HG02852 (cell line): ENCODE results near the gene COL4A2.
"Not testable (repeated sequence)": the region's sequence is repeated elsewhere in the genome, so short reads cannot be mapped to it uniquely, and the experiment has no call there.

Source experiments
- ATAC-seq: cut with Tn5 transposase; IDR thresholded peaks from one replicate; pipeline ENCODE4 v1.9.1; 2021; ENCODE audit warnings: mild to moderate bottlenecking, moderate library complexity; ENCODE audit not compliant: unreplicated experiment

Gene COL4A2

DNA sequence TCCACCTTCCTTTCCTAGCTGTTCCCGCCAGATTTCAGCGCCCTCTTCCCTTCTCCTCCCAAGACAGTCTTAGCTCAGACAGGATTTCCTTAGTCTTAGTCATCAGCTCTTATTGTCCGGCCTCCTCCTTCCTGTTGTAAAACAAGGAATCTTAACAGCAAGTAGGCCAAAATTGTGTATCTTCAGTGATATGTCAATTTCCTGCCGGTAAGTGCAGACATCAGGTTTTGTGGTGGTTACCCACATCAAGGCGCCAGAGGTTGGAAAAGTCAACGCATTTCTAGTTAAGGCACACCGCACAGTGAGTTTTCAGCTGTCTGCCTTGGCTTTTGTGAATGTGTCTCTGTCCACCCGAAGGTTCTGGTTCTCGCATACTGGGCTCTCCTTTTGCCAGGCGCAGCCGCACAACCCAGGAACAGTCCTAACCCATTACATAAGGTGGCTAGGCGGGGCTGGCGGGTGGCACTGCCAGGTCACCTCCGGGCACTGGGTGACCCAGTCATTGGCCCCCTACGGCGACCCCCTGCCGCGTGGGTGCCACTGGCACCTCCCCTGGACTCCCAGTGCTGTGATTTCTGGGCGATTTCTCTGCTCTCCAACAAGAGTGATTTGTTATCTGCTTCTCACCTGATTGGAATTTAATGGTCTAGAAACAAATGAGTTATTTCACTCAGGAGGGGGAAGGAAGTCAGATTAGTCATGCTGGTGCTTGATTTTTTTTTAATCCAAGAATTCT is 12.9 kb downstream of the COL4A2 start:
- no peak for ATAC-seq

DNA sequence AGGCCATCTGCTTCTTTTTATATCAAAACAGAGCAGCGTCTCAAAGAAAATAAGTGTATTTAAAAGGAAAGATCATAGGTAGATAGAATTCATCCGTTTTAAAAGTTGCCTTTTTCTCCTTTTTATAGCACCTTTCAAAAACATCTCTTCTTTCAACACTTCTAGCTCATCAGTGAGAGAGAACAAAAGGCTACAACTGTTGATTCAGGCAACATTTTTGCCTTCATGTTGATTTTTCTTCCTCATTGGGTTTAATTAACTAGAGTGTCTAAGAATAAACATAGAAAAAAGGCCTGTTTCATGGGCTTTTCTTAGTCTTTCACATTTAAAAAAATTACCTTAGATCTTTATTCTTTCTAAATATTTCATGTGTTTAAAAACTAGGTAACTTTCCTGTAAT is 13.6 kb downstream of the COL4A2 start:
- ATAC-seq, result no peak

DNA sequence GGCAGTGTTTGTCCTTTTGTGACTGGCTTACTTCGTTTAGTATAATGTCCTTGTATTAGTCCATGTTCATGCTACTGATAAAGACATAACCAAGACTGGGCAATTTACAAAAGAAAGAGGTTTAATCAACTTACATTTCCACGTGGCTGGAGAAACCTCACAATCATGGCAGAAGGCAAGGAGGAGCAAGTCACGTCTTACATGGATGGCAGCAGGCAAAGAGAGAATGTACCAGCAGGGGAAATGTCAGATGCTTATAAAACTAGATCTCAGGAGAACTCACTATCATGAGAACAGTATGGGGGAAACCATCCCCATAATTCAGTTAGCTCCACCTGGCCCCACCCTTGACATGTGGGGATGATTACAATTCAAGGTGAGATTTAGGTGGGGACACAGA is 14.5 kb downstream of the COL4A2 start:
- ATAC-seq, result not testable (repeated sequence)

DNA sequence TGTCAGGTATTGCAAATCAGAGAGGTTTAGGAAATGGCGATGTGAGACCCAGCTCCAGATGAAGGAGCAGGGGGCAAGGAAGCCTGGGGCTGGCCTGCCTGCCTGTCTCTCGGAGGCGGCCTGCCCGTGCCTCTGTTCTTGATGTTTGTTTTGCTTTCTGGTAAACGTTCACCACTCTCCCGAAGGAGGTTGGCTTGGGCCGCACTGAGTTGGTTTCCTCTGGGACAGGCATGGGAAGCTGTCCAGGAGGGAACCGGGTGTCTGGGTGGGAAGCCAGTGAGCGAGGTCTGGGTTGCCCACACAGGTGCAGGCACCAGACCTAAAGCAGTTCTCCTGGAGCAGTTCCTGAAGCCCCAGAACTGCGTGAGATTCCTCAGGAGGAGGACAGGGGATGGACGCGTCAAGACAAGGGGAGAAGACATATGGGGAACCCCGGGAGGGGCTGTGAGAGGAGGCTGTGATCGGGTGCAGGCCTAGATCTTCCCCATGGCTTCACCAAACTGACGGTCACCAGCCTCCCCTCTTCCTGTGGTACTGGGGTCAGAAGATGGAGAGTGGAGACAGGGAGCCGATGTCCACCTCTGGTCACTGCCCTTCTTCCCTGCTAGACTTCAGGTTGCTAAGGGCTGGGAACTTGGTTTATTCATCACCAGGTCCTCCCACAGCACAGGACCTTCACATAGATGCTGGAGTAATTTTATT is 15.2 kb downstream of the COL4A2 start:
- ATAC-seq, result no peak

DNA sequence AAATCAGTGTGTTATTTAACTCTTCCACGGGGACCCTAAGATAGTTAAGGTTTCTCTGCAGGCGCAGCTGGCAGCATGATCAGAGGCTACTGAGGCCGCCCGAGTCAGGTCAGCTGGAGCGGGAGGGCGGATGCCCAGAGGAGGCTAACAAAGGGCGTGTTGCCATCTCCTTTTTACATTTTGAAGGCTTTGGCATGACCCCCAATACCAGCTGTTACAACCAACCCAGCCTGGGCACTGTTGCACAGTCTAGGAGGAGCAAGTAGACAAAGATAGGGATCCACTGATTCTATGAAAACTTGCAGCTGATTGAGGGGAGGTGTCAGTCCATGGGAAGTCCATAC is 15.7 kb downstream of the COL4A2 start:
- ATAC-seq, result no peak

DNA sequence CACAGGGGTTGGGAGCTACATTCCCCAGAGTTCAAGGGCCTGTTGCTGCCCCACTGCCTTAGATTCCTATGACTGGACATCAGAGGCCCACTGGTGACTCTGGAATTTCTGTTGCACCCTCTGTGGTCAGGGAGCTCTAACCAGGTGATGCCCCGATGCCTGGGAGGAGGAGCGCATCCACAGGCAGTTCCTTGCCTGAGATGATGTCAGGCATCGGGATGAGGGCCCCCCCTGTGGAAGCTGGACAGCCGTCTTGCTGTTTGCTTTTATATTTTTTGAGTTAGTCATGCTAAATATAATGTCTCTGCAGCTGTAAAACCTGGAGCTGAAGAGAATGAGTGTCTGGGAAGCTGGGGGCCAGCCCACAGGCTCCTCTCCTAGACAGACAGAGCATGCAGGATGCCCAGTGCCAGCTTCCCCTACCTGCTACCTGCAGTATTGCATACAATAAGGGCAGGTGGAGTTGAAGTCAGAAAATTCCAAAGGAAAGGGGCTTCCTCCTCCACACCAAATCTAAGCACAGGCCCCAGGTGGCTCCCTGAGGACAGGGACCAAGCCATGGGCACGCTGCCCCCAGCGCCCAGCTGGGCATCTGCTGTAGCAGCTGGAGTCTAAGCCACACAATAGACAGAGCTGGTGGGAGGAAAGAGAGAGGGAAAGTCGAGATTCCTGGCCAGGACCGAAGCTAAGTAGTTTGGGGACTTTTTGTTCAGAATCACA is 16.2 kb downstream of the COL4A2 start:
- ATAC-seq, result no peak

DNA sequence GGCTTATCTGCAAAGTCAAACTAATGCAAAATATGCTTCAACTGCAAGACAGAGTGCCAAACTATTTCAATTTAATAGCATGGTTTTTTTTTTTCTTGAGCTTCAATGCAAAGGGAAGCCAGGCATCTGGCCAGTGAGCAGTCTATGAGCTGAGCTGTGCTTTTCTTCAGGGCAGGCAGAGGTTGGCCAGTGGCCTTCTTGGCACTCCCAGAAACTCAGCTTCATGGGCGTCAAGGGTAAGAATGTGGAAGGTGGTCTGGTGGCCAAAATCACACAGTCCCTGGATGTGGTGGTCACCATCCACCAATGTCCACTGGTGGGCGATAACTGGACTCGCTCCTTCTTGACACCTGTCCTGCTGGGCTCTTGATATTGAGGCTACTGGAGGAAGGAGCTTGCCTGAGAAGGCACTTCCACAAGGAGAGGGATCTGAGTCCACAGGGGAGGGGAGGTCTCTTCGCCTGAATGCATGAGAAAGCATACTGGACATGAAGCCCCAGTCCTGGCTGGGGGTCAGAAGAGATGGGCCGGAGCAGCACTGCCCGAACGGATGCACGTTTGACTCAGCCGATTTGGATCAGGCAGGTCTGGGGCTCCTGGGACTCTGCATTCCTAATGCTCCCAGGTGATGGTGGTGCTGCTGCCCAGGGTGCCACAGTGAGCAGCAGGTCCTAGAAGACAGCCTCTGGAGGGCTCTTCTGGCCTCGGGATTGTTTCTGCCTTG is 17.1 kb downstream of the COL4A2 start:
- ATAC-seq, result no peak

DNA sequence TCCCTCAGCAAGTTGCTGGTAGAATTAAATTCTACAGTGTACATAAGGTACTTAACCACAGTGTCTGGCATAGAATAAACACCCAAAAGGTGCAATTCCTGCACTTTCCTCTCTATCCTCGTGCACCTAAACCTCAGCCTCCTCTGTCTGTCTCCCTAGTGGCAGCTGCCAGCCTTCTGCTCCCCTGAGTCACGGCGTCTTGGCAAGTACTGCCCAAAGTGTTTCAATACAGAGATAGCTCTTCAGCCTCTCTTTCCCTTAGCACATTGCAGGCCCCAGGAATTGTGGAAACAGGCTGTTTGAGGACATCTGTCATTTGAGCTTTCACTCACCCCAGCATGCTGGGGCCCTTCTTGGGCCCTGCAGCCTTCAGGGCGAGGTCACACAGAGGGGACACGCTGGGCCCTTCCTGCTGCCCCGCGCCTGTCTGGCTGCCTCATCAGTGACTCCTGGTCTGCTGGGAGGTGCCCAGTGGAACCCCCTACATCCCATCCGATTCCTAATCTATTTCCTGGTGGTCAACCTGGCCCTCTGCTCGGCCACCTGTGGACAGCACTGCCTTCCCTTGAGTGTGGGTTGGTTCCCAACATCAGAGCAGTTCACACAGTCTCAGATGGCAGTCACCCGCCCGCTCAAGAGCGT is 19.3 kb downstream of the COL4A2 start:
- ATAC-seq, result no peak

DNA sequence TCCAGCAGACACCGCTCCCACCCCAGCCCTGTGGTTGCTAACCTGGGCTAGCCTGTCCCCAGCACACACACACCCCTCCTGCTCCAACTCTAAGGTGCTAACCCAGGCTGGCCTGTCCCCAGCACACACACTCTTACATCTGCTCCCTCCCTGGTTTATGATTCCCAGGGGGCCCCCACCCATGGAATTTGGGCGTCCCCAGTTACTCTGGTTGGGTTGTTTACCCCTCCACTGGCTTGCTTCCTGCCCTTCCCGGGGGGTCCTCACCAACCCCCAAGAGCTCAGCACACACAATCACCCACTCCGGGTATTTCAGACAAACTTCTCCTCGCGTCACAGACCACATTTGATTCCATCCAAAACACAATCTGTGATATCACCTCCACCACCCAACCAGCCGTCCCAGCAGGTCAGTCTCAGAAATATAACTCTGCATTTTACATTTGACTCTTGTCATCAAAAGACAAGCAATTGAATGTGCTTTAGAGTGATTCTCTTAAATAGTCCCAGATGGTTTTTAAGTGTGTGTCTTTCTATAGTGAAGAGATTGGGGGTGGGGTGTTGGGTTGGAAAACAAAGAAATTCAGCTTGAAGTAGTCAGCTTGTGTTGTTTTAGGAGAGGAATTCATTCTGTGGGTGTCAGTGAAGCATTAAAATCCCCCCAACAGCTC is 20.1 kb downstream of the COL4A2 start:
- no peak for ATAC-seq

DNA sequence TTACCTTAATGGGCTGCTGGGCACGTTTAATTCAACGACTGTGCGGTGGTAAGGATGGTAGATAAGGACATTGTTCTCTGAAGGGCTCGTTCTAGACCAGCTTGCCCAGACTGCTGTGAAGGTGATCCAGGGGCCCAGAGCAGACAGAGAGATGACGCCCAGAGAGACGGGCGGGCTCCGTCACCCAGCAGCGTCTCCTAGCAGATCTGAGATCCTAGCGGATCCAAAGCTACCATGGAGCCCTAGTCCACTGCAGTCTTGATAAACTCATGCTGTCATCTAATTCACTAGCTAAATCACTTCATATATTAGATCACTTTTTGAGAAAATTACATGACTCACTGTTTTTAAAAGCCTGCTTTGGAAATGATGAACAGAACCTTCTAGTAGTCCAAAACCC is 21.5 kb downstream of the COL4A2 start:
- no peak for ATAC-seq

DNA sequence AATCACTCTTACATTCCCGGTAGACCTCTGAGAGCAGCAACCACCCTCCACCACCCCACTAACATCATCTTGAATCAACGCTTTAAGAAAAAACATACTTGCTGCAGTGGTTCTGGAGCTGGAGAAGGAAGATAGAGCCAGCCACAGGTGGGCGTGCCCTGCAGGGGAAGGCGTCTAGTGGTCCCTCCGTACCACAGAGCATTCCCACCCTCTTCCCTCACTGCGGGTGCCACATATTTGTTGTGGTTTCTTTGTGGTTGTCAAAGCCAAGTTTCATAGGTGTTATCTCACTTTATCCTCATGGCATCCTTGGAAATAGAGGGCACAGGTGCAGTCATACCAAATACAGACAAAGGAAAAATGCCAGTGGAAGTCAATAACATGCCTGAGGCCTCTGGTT is 22.2 kb downstream of the COL4A2 start:
- ATAC-seq, result no peak

DNA sequence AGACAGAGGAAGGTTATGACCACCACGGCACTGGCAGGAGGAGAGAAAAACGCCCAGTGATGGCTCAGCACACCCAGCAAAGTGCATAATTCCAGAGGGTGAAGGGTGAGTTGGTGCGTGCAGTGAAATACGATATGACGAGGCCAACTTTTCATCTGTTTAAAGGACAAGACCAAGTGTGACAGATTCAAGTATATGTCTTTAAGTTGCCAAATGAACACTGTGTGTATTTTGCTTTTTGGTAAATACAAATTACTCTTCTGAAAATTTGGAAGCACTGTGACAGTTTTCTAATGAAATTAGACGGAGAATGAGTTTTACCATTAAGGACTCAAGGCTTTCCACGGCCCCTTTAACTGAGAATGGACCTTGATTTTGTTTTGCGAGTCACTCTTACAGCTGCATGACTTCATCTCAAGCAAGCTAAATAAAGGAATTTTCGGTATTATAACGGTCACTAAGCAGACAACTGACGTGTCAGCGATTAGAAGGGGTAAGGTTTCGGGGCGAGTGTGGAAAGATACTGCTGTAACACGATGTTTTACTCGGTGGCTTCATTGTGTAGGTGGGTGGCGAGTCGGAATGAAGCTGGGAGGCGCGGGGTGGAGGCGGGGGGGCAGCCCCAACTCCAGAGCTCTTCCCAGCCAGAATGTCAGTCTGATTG is 22.8 kb downstream of the COL4A2 start:
- no peak for ATAC-seq

DNA sequence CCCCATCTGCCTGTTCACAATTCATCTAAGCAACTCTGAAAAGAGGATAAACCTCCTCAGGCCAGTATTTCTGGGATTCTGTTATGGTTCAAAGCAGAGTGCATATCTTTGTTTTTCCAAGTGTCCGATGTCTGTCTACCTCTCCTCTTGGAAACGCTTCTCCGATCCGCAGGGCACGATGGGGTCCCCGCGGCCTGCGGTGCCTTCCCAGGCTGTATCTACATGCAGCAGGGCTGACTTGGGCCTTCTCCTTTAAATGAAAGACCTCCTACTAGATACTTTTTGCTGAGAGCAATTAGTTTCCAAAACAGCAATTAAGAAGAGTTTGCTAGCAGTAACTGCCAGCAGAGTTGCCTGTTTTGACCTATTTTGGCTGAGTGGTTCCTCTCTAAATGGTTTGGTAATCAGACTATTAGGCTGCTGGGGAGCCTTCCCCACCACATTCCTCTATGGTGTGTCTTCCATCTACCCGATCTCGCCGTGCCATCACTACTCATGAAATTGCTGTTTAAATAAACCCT is 23.5 kb downstream of the COL4A2 start:
- ATAC-seq, result no peak

DNA sequence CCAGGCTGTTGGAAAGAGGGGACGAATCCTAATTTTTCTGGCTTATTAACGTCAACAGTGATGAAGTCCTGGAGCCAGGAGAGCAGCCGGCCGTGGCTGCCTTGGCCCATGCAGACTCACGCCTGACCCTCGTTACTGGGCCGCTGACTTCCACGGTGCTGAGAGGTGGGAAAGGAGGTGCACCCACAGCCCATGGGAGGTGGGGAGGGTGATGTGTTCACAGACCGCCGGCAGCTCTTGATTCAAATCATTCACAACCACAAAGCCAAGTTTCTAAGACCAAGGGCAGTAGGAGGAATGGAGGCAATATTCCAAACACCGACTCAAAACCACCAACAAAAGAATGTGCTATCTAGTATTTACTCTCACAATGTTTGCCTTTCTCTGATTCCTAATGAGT is 24.3 kb downstream of the COL4A2 start:
- no peak for ATAC-seq

DNA sequence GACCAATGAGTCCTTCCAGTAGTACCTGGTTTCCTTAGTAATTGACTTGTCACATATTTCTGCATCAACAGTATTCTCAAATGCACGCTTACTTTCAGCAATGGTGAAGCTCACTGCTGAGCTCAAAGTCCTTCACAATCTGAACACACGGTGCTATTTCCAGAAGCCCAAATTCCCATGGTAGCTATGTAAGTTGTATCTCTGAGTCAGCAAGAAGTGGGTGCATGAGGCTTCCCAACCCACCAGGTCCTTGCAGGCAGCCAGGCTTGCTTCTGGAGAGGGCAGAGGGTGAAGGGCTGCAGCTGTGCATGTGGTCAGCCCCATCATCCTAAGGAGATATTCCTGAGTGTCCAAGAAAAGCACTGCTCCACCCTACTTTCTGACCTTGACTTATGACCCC is 25.7 kb downstream of the COL4A2 start:
- no peak for ATAC-seq

DNA sequence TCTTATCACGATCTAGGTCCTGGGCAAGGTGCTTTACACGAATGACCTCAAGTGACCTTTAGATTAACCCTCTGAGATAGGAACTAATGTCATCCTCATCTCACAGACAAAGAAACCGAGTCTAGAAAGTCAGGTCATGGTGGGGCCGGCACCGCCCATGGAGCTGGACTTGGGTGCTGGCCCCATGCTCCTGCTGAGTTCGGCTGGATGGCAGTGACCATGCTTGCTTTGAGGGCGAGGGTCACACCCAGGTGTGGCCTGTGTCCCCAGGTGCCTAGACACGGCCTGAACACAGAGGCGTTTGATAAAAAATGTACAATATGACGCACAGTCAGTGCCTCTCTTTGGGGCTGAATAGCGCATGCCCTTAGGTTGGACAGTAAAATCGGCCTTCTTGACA is 26.8 kb downstream of the COL4A2 start:
- no peak for ATAC-seq

DNA sequence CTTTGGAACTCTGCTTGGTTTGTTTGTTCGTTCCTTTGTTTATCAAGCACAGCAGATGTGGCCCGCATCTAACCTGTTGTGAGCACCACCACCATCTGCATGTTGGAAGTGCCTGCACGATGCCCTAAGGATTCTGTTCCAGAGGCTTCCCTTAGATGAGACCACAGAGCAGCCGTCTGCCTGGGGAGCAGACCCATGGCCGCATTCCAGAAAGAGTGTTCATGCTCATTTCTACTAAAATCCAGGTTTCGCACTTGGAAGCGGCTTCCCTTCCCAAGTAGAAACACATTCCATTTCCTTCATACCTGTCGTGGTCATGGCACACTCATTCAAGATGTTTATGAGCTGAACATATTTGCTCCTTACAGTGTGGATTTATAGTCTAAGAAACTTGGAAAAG is 27.2 kb downstream of the COL4A2 start:
- ATAC-seq, result no peak

DNA sequence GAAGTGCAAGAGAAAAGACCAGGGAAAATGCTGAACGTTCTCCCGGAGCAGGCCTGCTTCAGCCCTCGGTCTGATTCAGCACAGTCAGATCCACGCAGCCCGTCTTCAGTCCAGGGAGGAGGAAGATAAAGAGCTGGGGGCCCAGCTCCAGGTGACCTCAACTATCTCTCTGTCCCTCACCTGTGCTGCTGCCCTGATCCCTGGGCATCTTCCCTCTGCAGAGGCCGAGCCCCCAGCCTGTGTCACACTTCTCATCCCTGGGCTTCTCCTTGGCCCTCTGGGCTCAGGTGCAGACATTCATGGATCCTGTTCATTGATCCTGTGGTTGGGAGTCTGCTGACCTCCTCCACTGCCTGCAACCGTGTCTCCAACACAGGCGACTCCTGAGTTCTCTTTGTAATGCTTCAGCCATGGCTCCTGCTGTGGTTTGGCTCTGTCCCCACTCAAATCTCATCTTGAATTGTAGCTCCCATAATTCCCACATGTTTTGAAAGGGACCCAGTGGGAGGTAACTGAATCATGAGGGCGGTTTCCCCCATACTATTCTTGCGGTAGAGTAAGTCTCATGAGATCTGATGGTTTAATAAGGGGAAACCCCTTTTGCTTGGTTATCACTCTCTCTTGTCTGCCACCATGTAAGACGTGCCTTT is 27.9 kb downstream of the COL4A2 start:
- ATAC-seq, result no peak

DNA sequence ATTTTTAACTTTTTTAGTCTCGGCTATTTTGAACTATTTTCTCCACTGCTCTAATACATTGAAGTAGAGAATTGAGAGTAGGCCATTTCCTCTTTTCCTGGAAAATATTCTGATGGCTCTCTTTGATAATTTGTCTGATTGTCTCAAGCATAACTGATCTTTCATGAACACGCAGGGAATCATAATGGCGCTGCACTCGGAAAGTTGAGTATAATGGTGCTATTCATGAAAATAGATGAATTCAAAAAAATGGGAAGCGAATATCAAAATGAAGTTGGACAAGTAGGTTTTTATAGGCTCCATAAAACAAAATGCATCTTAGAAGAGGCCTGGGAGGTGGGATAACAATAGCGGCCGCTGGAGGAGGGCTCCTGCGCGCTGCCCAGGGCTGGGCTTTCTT is 29.0 kb downstream of the COL4A2 start:
- ATAC-seq, result no peak
